Activated naive CD8-positive, alpha-beta T cell treated with anti-CD3 and anti-CD28 coated beads, Interleukin-2, amount 50 U/mL, for 24 hours (primary cell): ENCODE data around the gene GATAD2A.

Experiments
- ATAC-seq: fragments of 150-1000 bp; cut with Tn5 transposase; one replicate; pipeline ENCODE4 v1.10.0; 2021
- DNase-seq: peaks from one replicate; pipeline ENCODE4 v3.0.0; 2021
- H3K27ac Mint-ChIP-seq: one replicate; pipeline ENCODE4 v1.8.0; 2021; ENCODE audit warnings: mild to moderate bottlenecking, mixed read lengths
- H3K27me3 Mint-ChIP-seq: one replicate; pipeline ENCODE4 v1.8.0; 2021; ENCODE audit warnings: mixed read lengths
- H3K36me3 Mint-ChIP-seq: one replicate; pipeline ENCODE4 v1.8.0; 2021; ENCODE audit warnings: low read depth, mixed read lengths
- H3K4me1 Mint-ChIP-seq: one replicate; pipeline ENCODE4 v1.8.0; 2021; ENCODE audit warnings: mixed read lengths
- H3K4me3 Mint-ChIP-seq: one replicate; pipeline ENCODE4 v1.8.0; 2021; ENCODE audit warnings: mild to moderate bottlenecking, moderate library complexity, mixed read lengths
- H3K9me3 Mint-ChIP-seq: one replicate; pipeline ENCODE4 v1.8.0; 2021; ENCODE audit warnings: mixed read lengths

Gene GATAD2A

DNA sequence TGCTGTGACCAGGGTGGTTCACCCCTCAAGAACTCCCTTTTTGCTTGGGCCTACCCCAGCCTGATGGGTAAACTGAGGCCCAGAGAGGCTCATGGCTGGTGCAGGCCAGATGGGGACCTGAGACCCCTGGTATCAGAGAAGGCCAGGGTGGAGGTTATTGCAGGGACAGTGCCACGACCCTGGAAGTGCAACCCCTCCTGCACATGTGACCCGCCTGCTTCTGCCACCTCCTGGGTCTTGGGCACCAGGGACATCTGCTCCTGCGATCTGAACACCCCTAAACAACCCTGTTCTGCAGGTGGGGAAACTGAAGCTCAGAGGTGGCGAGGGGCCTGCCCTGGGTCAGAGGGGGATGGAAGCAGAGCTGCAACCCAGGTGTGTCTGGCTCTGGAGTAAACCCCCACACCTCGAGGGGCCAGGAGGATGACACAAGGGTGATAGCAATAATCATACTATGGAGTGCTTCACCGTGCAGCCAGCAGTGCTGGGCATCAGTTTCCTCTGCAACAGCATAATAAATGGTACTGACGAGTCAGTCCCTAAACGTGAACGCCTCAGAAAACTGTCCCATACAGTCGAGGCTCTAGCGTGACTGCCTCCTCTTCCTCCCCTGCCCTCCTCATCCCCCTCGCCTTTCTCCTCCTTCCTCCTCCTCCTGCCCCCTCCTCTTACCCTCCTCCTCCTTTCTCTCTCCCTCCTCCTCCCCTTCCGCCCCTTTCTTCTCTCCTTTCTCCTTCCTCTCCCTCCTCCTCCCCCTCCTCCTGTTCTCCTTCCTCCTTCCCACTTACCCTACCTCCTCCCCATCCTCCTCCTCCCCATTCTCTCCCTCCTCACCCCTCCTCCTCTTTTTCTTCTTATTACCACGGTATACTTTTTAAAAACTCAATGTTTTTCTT lies 127.6 kb downstream of the GATAD2A start:
- H3K4me3 Mint-ChIP-seq: no peak overlapping the region
- DNase-seq (no peak), ATAC-seq (no peak)
- peaks cover 14% of the 10 kb centered on the region for H3K4me1 Mint-ChIP-seq
- peaks cover 11% of the 10 kb centered on the region for H3K36me3 Mint-ChIP-seq
- peaks cover 7% of the 10 kb centered on the region for H3K27me3 Mint-ChIP-seq
- H3K9me3 Mint-ChIP-seq: no peaks in the 10 kb centered on the region
- no peak overlapping the region for H3K27ac Mint-ChIP-seq

DNA sequence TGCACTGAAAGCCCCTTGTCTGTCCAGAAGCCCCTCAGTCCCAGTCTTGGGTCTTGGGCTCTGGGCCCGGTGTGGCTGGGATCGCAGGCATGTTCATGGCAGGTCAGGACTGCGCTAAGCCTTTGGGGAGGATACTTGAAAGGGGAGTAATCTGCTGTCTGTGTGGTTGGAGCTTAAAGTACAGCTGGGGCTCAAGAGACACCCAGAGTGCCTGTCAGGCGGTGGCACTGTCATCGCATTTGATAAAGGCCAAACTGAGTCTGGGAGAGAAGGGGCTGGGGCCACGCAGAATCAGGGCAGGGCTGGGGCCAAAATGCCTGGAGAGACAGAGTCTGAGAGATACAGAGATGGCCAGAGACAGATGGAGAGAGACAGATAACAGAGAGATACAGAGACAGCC lies 128.4 kb downstream of the GATAD2A start:
- H3K4me1 Mint-ChIP-seq: peaks cover 18% of the 10 kb centered on the region
- H3K27me3 Mint-ChIP-seq: peaks cover 11% of the 10 kb centered on the region
- no peak for ATAC-seq
- no peak overlapping the region for H3K4me3 Mint-ChIP-seq
- peaks cover 11% of the 10 kb centered on the region for H3K36me3 Mint-ChIP-seq
- H3K9me3 Mint-ChIP-seq: no peaks in the 10 kb centered on the region
- DNase-seq: no peak
- no peak overlapping the region for H3K27ac Mint-ChIP-seq

- Mint-ChIP-seq H3K4me1 (peaks cover 22% of the 10 kb centered on the region), H3K4me3 (no peak overlapping the region), H3K9me3 (no peaks in the 10 kb centered on the region), H3K27ac (no peak overlapping the region), H3K27me3 (peaks cover 13% of the 10 kb centered on the region), H3K36me3 (peaks cover 8% of the 10 kb centered on the region)
- ATAC-seq: no peak
- no peak for DNase-seq
Observed at GRCh38 chr19:19534556-19535265, 129.2 kb downstream of the GATAD2A start.

DNA sequence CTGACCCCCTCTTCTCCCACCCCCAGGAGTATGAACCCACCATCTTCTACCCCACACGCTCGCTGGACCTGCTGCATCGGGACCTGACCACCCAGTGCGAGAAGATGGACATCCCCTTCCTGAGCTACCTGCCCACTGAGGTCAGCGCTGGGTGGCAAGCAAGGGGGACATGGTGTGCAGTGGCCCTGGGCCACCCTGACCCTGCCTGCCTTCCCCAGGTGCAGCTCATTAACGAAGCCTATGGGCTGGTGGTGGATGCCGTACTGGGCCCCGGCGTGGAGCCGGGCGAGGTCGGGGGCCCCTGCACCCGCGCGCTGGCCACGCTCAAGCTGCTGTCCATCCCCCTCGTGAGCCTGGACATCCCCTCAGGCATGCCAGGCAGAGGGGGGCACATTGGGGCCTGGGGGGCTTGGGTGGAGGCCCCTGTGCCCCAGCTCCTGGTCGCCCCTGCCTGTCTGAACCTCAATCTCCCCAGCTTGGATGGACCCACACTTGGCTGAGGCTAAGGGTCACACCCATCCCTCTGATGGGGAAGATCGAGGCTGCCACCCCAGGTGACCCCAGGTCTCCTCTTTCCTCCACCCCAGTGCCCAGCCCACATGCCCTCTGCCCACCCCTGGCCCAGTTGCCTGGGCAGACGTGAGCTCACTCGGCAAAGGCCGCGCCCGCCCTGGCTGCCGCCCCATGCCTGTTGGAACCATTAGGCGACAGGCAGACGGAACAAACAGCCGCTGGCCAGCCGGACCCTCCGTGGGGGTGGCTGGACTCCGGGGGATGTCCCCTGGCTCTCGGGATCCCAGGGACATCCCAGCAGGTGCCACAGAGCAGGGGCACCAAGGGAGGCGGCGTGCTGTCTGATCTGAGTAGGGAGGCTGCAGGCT lies 130.1 kb downstream of the GATAD2A start:
- Mint-ChIP-seq H3K27me3 (peaks cover 14% of the 10 kb centered on the region), H3K4me1 (peaks cover 23% of the 10 kb centered on the region), H3K27ac (no peak overlapping the region), H3K9me3 (no peaks in the 10 kb centered on the region), H3K4me3 (no peak overlapping the region), H3K36me3 (peaks cover 8% of the 10 kb centered on the region)
- ATAC-seq: no peak
- no peak for DNase-seq

GRCh38 chr19:19537075-19538048 lies 131.9 kb downstream of the GATAD2A start:
- Mint-ChIP-seq H3K27ac (no peak overlapping the region), H3K4me1 (peaks cover 29% of the 10 kb centered on the region), H3K27me3 (peaks cover 19% of the 10 kb centered on the region), H3K9me3 (no peaks in the 10 kb centered on the region), H3K36me3 (peaks cover 5% of the 10 kb centered on the region), H3K4me3 (no peak overlapping the region)
- no peak for DNase-seq
- no peak for ATAC-seq

DNA sequence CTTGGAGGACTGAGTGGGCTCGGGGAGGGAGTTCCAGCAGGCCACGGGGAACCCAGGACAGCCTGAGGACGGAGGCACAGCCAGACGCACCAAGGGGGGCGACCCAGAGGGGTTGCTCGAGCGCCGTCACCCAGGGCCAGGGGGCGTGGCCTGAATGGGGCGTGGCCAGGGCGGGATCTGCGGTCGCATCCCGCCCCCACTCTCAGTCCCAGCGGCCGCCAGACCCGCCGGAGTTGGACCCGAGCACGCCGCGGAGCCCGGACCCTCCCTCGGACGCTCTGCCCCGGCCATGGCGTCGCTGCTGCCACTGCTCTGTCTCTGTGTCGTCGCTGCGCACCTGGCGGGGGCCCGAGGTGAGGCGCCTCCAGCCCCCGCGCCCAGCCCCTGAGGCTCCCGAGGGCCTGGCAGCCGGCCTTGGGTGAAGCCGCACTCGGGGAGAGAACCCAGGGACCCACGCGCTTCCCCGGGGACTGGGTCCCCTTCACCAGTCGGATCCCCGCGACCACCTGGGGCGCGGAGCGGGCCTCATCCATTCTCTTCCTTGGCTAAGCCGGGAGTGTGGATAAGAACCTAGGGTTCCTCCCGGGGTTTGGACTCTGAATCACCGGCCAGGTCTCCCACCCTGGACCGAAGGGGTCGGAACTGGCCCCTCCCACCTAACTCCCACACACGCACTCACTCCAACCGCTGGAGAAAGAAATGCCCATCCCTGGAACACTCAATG lies 132.7 kb downstream of the GATAD2A start, which contains the start of gene CILP2:
TSS of gene CILP2 (plus strand) at position 205 of the 724 bp plus-strand sequence. CDS start at position 290, 85 bp downstream.
- Mint-ChIP-seq H3K36me3 (peaks cover 5% of the 10 kb centered on the region), H3K4me1 (peaks cover 27% of the 10 kb centered on the region), H3K27ac (no peak within 1 kb of the TSS), H3K27me3 (peaks cover 19% of the 10 kb centered on the region), H3K4me3 (no peak within 1 kb of the TSS), H3K9me3 (no peaks in the 10 kb centered on the region)
- ATAC-seq: no peak
- DNase-seq: peak; percentile 61

GRCh38 chr19:19538785-19539166 lies 133.3 kb downstream of the GATAD2A start:
- Mint-ChIP-seq H3K36me3 (peaks cover 5% of the 10 kb centered on the region), H3K4me1 (peaks cover 27% of the 10 kb centered on the region), H3K27ac (no peak overlapping the region), H3K27me3 (peaks cover 19% of the 10 kb centered on the region), H3K4me3 (no peak overlapping the region), H3K9me3 (no peaks in the 10 kb centered on the region)
- no peak for DNase-seq
- ATAC-seq: no peak

DNA sequence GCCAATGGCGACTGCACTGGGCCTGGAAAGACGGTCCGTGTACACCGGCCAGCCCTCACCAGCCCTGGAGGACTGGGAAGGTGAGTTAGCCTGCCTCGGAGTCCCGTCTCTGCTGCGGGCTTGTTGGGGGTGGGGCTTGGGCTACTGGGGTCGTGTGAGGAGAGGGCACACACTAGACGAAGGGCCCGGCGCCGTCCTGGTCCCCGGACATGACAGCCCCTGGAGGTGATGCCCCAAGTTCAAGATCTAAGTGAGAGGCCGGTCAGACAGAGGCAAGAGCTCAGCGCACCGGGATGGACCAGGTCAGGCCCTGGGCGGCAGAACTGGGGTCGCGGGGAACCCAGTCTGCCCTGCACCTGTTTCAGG lies 134.2 kb downstream of the GATAD2A start:
- H3K27me3 Mint-ChIP-seq: peaks cover 19% of the 10 kb centered on the region
- H3K27ac Mint-ChIP-seq: no peak overlapping the region
- H3K9me3 Mint-ChIP-seq: no peaks in the 10 kb centered on the region
- H3K4me3 Mint-ChIP-seq: no peak overlapping the region
- no peaks in the 10 kb centered on the region for H3K36me3 Mint-ChIP-seq
- H3K4me1 Mint-ChIP-seq: peaks cover 27% of the 10 kb centered on the region
- DNase-seq: no peak
- no peak for ATAC-seq

GRCh38 chr19:19540064-19540714 lies 134.7 kb downstream of the GATAD2A start:
- H3K9me3 Mint-ChIP-seq: no peaks in the 10 kb centered on the region

GRCh38 chr19:19540715-19541515 lies 135.4 kb downstream of the GATAD2A start:
- peak; percentile 78 for ATAC-seq
- H3K27ac Mint-ChIP-seq: no peak overlapping the region
- DNase-seq: peak; percentile 86

More at GRCh38 chr19:19540064-19540714, 134.7 kb downstream of the GATAD2A start:
- Mint-ChIP-seq H3K27ac (no peak overlapping the region), H3K27me3 (peaks cover 19% of the 10 kb centered on the region), H3K4me1 (peaks cover 27% of the 10 kb centered on the region), H3K36me3 (no peaks in the 10 kb centered on the region), H3K4me3 (peak overlapping the region; percentile 55)
- peak; percentile 12 for ATAC-seq
- peak; percentile 80 for DNase-seq

GRCh38 chr19:19541616-19542015 lies 136.1 kb downstream of the GATAD2A start:
- DNase-seq (no peak), ATAC-seq (no peak)
- Mint-ChIP-seq H3K36me3 (no peaks in the 10 kb centered on the region), H3K4me1 (peaks cover 27% of the 10 kb centered on the region), H3K27ac (no peak overlapping the region), H3K9me3 (no peaks in the 10 kb centered on the region), H3K4me3 (no peak overlapping the region), H3K27me3 (peaks cover 19% of the 10 kb centered on the region)

More at GRCh38 chr19:19540715-19541515, 135.4 kb downstream of the GATAD2A start:
- Mint-ChIP-seq H3K4me3 (peak overlapping the region; percentile 55), H3K36me3 (no peaks in the 10 kb centered on the region), H3K27me3 (peaks cover 19% of the 10 kb centered on the region), H3K4me1 (peaks cover 27% of the 10 kb centered on the region), H3K9me3 (no peaks in the 10 kb centered on the region)

GRCh38 chr19:19542507-19542906 lies 137.0 kb downstream of the GATAD2A start:
- H3K27ac Mint-ChIP-seq: no peak overlapping the region
- H3K9me3 Mint-ChIP-seq: no peaks in the 10 kb centered on the region
- H3K36me3 Mint-ChIP-seq: no peaks in the 10 kb centered on the region
- ATAC-seq: no peak
- peaks cover 16% of the 10 kb centered on the region for H3K27me3 Mint-ChIP-seq
- no peak overlapping the region for H3K4me3 Mint-ChIP-seq
- peaks cover 24% of the 10 kb centered on the region for H3K4me1 Mint-ChIP-seq
- no peak for DNase-seq
